ENCODE results near the gene ARRB1. TPM values are rescaled to one million over a fixed set of nuclear protein-coding genes. Genes with fewer than 3 reads are reported as not detected.
"Not testable (repeated sequence)": the region's sequence is repeated elsewhere in the genome, so short reads cannot be mapped to it uniquely, and the experiment has no call there.

The ARRB1 gene
- total RNA-seq, 2 donors from 2014 or later: 27.1 to 30.6 TPM

DNA sequence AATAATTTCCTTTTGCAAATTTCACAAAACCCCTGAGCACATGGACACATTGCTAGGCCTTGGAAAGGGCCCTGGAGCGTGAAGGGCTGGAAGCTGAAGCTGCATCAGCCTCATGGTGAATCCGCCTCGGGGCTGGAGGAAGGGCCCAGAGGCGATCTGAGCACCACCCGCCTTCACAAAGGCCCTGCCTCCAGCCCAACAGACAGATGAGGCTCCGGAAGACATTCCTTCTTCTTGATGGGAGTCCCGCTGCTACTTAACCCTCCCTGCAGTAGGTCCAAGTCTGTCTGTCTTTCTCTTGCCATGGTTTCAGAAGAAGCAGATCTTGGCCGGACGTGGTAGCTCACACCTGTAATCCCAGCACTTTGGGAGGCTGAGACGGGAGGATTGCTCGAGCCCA, 16.5 kb downstream of the ARRB1 start:
- Histone ChIP-seq H3K36me3 (no peaks in the 10 kb centered on the region), H3K9me3 (no peaks in the 10 kb centered on the region), H3K27me3 (replicated peaks; ENCODE audit: insufficient read depth) (no peaks in the 10 kb centered on the region), H3K4me3 (no peak overlapping the region), H3K4me1 (ENCODE audit: control insufficient read depth in 1 of 2, low read depth in 2 of 2) (peaks cover 9 to 14% of the 10 kb centered on the region in 2 donors), H3K27ac (no peak overlapping the region)
- no peak for ATAC-seq (ENCODE audit: insufficient number of reproducible peaks, low FRiP score, low read depth)
- no peak for TF ChIP-seq CTCF (IDR thresholded peaks at IDR 0.05)
- no peak for DNase-seq (ENCODE audit: low spot score)

DNA sequence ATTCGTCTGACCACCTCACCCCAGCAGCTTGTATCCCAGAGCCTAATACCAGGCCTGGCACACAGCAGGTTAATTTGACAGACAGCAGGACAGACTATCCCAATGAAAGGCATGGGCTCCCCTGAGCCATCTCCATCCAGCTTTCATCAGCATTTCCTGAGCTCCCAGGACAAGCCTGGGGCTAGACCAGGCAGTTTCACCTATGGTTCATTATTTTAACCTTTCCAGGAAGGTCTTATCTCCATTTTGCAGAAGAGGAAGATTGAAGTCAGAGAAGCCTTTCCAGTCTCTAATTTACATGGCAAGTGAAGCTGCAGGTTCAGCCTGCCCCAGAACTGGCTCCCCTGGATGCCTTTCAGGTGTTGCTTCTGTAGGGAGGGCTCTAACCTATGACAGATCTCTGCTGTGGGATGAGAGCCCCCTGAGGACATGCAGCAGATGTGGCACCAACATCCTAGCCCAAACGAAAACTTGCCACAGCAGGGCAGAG, 17.0 kb downstream of the ARRB1 start:
- H3K27ac ChIP-seq: no peak overlapping the region
- no peaks in the 10 kb centered on the region for H3K36me3 ChIP-seq
- no peaks in the 10 kb centered on the region for H3K27me3 ChIP-seq (replicated peaks; ENCODE audit: insufficient read depth)
- peaks cover 4 to 9% of the 10 kb centered on the region in 2 donors for H3K4me1 ChIP-seq (ENCODE audit: control insufficient read depth in 1 of 2, low read depth in 2 of 2)
- no peaks in the 10 kb centered on the region for H3K9me3 ChIP-seq
- no peak for TF ChIP-seq CTCF (IDR thresholded peaks at IDR 0.05)
- ATAC-seq (ENCODE audit: insufficient number of reproducible peaks, low FRiP score, low read depth) (no peak), DNase-seq (ENCODE audit: low spot score) (no peak)
- no peak overlapping the region for H3K4me3 ChIP-seq

GRCh38 chr11:75333807-75334140, 17.7 kb downstream of the ARRB1 start:
- Histone ChIP-seq H3K9me3 (no peaks in the 10 kb centered on the region), H3K27me3 (replicated peaks; ENCODE audit: insufficient read depth) (no peaks in the 10 kb centered on the region), H3K4me1 (ENCODE audit: control insufficient read depth in 1 of 2, low read depth in 2 of 2) (peaks cover 0 to 5% of the 10 kb centered on the region in 2 donors), H3K36me3 (no peaks in the 10 kb centered on the region), H3K27ac (no peak overlapping the region), H3K4me3 (no peak overlapping the region)
- TF ChIP-seq CTCF (IDR thresholded peaks at IDR 0.05): no peak
- no peak for DNase-seq (ENCODE audit: low spot score)
- no peak for ATAC-seq (ENCODE audit: insufficient number of reproducible peaks, low FRiP score, low read depth)

DNA sequence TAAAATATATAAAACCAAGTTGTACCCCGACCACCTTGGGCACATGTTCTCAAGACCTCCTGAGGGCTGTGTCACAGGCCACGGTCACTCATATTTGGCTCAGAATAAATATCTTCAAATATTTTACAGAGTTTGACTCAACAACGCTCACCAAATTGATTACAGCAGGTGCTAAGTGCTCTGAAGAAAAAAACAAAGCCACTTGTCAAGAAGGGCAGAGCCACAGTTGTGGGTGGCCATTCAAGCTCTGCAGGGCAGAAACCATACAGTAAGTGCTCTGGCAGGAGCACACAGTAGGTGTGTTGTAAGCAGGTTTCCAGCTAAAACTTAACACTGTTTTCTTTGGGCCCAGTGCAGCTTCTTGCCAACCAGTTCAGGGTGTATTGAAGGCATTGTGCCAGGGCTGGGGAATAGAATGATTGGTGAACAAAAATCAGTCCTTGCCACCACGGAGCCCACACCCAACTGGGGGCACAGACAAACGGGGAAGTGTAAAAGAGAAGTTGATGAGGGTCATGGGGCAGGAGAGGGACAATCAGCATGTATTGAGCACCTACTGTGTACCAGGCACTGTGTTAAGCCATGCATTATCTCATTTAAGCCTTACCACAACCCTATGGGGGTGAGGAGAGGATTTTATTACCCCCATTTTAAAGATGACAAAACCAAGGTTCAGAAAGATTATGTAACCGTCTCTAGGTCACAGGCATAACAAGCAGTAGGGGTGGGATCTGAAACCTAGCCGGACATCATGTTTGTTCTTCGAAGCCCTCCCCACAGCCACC, 18.2 kb downstream of the ARRB1 start:
- H3K27ac ChIP-seq: no peak overlapping the region
- H3K4me1 ChIP-seq (ENCODE audit: control insufficient read depth in 1 of 2, low read depth in 2 of 2): peaks cover 0 to 3% of the 10 kb centered on the region in 2 donors
- H3K27me3 ChIP-seq (replicated peaks; ENCODE audit: insufficient read depth): no peaks in the 10 kb centered on the region
- no peak for DNase-seq (ENCODE audit: low spot score)
- no peak for TF ChIP-seq CTCF (IDR thresholded peaks at IDR 0.05)
- ATAC-seq (ENCODE audit: insufficient number of reproducible peaks, low FRiP score, low read depth): no peak
- H3K36me3 ChIP-seq: no peaks in the 10 kb centered on the region
- H3K4me3 ChIP-seq: no peak overlapping the region
- no peaks in the 10 kb centered on the region for H3K9me3 ChIP-seq

GRCh38 chr11:75331761-75332160, 19.7 kb downstream of the ARRB1 start:
- H3K27ac ChIP-seq; ATAC-seq (ENCODE audit: insufficient number of reproducible peaks, low FRiP score, low read depth); H3K4me1 ChIP-seq (ENCODE audit: control insufficient read depth in 1 of 2, low read depth in 2 of 2): not testable (repeated sequence)

DNA sequence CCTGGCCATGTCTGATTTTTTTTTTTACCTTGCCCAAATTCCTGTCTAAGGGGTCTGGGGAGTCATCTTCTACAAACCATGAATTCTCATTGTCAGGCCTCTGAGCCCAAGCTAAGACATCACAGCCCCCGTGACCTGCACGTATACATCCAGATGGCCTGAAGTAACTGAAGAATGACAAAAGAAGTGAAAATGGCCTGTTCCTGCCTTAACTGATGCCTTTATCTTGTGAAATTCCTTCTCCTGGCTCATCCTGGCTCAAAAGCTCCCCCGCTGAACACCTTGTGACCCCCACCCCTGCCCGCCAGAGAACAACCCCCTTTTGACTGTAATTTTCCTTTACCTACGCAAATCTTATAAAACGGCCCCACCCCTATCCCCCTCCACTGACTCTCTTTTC, 20.2 kb downstream of the ARRB1 start:
- H3K4me1 ChIP-seq (ENCODE audit: control insufficient read depth in 1 of 2, low read depth in 2 of 2); ATAC-seq (ENCODE audit: insufficient number of reproducible peaks, low FRiP score, low read depth); H3K4me3 ChIP-seq; DNase-seq (ENCODE audit: low spot score); H3K36me3 ChIP-seq; H3K27ac ChIP-seq; H3K27me3 ChIP-seq (replicated peaks; ENCODE audit: insufficient read depth); H3K9me3 ChIP-seq: not testable (repeated sequence)

More at GRCh38 chr11:75331761-75332160, 19.7 kb downstream of the ARRB1 start:
- DNase-seq (ENCODE audit: low spot score); H3K4me3 ChIP-seq; H3K36me3 ChIP-seq; H3K27me3 ChIP-seq (replicated peaks; ENCODE audit: insufficient read depth); H3K9me3 ChIP-seq: not testable (repeated sequence)

GRCh38 chr11:75330886-75331285, 20.6 kb downstream of the ARRB1 start:
- H3K27ac ChIP-seq: not testable (repeated sequence)

More at GRCh38 chr11:75330886-75331285, 20.6 kb downstream of the ARRB1 start:
- not testable (repeated sequence) for H3K27me3 ChIP-seq (replicated peaks; ENCODE audit: insufficient read depth); ATAC-seq (ENCODE audit: insufficient number of reproducible peaks, low FRiP score, low read depth); H3K36me3 ChIP-seq; DNase-seq (ENCODE audit: low spot score); H3K4me3 ChIP-seq; H3K9me3 ChIP-seq; H3K4me1 ChIP-seq (ENCODE audit: control insufficient read depth in 1 of 2, low read depth in 2 of 2)
